ENCODE data around the gene RPP38. TPM values are rescaled to one million over a fixed set of nuclear protein-coding genes. Genes with fewer than 3 reads are reported as not detected.

The RPP38 gene
- total RNA-seq, 1 experiment from 2014 or later = 23.3 TPM

- TF ChIP-seq TCF7L2 (IDR thresholded peaks at IDR 0.05; ENCODE audit: borderline replicate concordance, extremely low read depth, insufficient read depth, insufficient read length) = no peak
- no peak for TF ChIP-seq REST (IDR thresholded peaks at IDR 0.05; ENCODE audit: low read depth)
- no peak for TF ChIP-seq RAD21 (IDR thresholded peaks at IDR 0.05; ENCODE audit: low read depth)
- TF ChIP-seq EZH2phosphoT487 (IDR thresholded peaks at IDR 0.05; ENCODE audit: borderline replicate concordance) = no peak
- TF ChIP-seq JUND (IDR thresholded peaks at IDR 0.05) = no peak
- no peak for TF ChIP-seq POLR2AphosphoS5 (IDR thresholded peaks at IDR 0.05; ENCODE audit: low read depth, low read length)
- TF ChIP-seq POLR2A (IDR thresholded peaks at IDR 0.05; ENCODE audit: borderline replicate concordance, extremely low read depth, insufficient read depth, insufficient read length) = no peak
- no peak for TF ChIP-seq EZH2 (IDR thresholded peaks at IDR 0.05)
- TF ChIP-seq ZBTB33 (IDR thresholded peaks at IDR 0.05; ENCODE audit: extremely low read depth, insufficient replicate concordance, low read length) = no peak
- TF ChIP-seq SP1 (IDR thresholded peaks at IDR 0.05; ENCODE audit: low read depth) = no peak
- TF ChIP-seq CTCF (IDR thresholded peaks at IDR 0.05 in 2 of 3, conservative IDR thresholded peaks at IDR 0.05 in 1 of 3; ENCODE audit: borderline replicate concordance in 1 of 3, insufficient read depth in 1 of 3, low read depth in 2 of 3, low read length in 2 of 3) = no peak
- TF ChIP-seq YY1 (IDR thresholded peaks at IDR 0.05; ENCODE audit: extremely low read depth, insufficient replicate concordance, low read depth, low read length) = no peak
- no peak for TF ChIP-seq MAX (IDR thresholded peaks at IDR 0.05)
- TF ChIP-seq CEBPB (IDR thresholded peaks at IDR 0.05; ENCODE audit: low read depth) = no peak
- TF ChIP-seq ZNF274 (IDR thresholded peaks at IDR 0.05; ENCODE audit: low read depth, low read length) = no peak
- no peak for TF ChIP-seq SRF (IDR thresholded peaks at IDR 0.05; ENCODE audit: low read depth)
- TF ChIP-seq ZFX (IDR thresholded peaks at IDR 0.05) = no peak
- no peak for TF ChIP-seq CBX3 (IDR thresholded peaks at IDR 0.05; ENCODE audit: low read depth)
- Histone ChIP-seq H3K9ac (ENCODE audit: low read length) (no peak overlapping the region), H3K36me3 (ENCODE audit: control insufficient read depth in 1 of 2, insufficient read depth in 2 of 2, low read length in 2 of 2) (no peaks in the 10 kb centered on the region), H3K4me3 (replicated peaks in 1 of 2; ENCODE audit: low read depth in 1 of 2, low read length in 2 of 2) (no peak overlapping the region), H3K9me2 (ENCODE audit: insufficient read depth) (no peaks in the 10 kb centered on the region), H3K4me1 (ENCODE audit: control insufficient read depth in 1 of 2, insufficient read depth in 2 of 2, low read length in 2 of 2) (peaks cover 0 to 4% of the 10 kb centered on the region in 2 experiments; a peak in 1 of 4 replicates), H3K9me3 (ENCODE audit: control insufficient read depth in 1 of 2, insufficient read depth in 1 of 2, low read depth in 1 of 2, low read length in 2 of 2) (no peaks in the 10 kb centered on the region), H3K4me2 (ENCODE audit: low read length) (no peak overlapping the region), H4K20me1 (ENCODE audit: insufficient read depth) (no peaks in the 10 kb centered on the region; the same call in 1 of the 2 replicates), H2AFZ (ENCODE audit: low read depth, low read length, poor library complexity, severe bottlenecking) (no peak overlapping the region), H3K27ac (ENCODE audit: low read depth, low read length) (no peak overlapping the region), H3K79me2 (ENCODE audit: insufficient read depth, low read length) (peaks cover 92% of the 10 kb centered on the region), H3K27me3 (ENCODE audit: insufficient read depth, low read length) (no peaks in the 10 kb centered on the region)
- intact Hi-C loops (cut with micrococcal nuclease) = no loop called here
- POLR2A ChIA-PET = interaction anchor here (1.4 kb wide), 1 partner anchor 18 kb away, joined by 4 read pairs; the partner anchor contains the start of gene NMT2
- ATAC-seq = no peak
- RAD21 ChIA-PET (ENCODE audit: low non-redundant PET in 1 of 2, low total read pairs in 2 of 2, uncharacterized antibody in 2 of 2, unreplicated experiment in 2 of 2) = no interaction called here
- BruUV-seq (replicated peaks) = no TSS peak
- CTCF ChIA-PET = interaction anchor here (0.9 kb wide), 1 partner anchor 17 kb away, joined by 3 read pairs; no protein-coding TSS in a partner anchor
- DNase-seq (ENCODE audit: low read depth, low spot score) = no peak
Measured at GRCh38 chr10:15150563-15150962, 53.4 kb downstream of the RPP38 start.
